KMS-11 (cell line): Measurements from ENCODE around the gene ARID1B.

Source experiments
- H2AFZ ChIP-seq: fragments of 200-600 bp; sonication (generic); 2 replicates; pipeline ENCODE4 v1.6.1; 2016; ENCODE audit warnings: antibody characterized with exemption, mixed run types, low read depth
- H3K27ac ChIP-seq: fragments of 200-600 bp; sonication (generic); 2 replicates; pipeline ENCODE4 v1.6.1; 2016; ENCODE audit warnings: mild to moderate bottlenecking, mixed run types
- H3K27me3 ChIP-seq: fragments of 200-600 bp; sonication (generic); 2 replicates; pipeline ENCODE4 v1.6.1; 2017; ENCODE audit warnings: mild to moderate bottlenecking, low read depth, mixed run types, moderate library complexity; ENCODE audit not compliant: insufficient read depth
- H3K36me3 ChIP-seq: fragments of 200-600 bp; sonication (generic); 2 replicates; pipeline ENCODE4 v1.6.1; 2017; ENCODE audit warnings: mild to moderate bottlenecking, mixed run types; ENCODE audit not compliant: insufficient read depth
- H3K4me1 ChIP-seq: fragments of 200-600 bp; sonication (generic); 2 replicates; pipeline ENCODE4 v1.6.1; 2016; ENCODE audit warnings: mild to moderate bottlenecking, low read depth, mixed run types; ENCODE audit not compliant: poor library complexity, severe bottlenecking
- H3K4me2 ChIP-seq: fragments of 200-600 bp; sonication (generic); 2 replicates; pipeline ENCODE4 v1.7.0; 2016; ENCODE audit warnings: mild to moderate bottlenecking, mixed run types
- H3K4me3 ChIP-seq: fragments of 200-600 bp; sonication (generic); IDR thresholded peaks from 2 replicates; pipeline ENCODE4 v1.6.1; 2017; ENCODE audit warnings: low read depth, low read length, mixed read lengths; ENCODE audit not compliant: insufficient read depth
- H3K79me2 ChIP-seq: fragments of 200-600 bp; sonication (generic); 2 replicates; pipeline ENCODE4 v1.6.1; 2016; ENCODE audit warnings: low read depth, mixed run types; ENCODE audit not compliant: insufficient read depth
- H3K9ac ChIP-seq: fragments of 200-600 bp; sonication (generic); 2 replicates; pipeline ENCODE4 v1.6.1; 2016; ENCODE audit warnings: mild to moderate bottlenecking, mixed run types
- H4K20me1 ChIP-seq: fragments of 200-600 bp; sonication (generic); 2 replicates; pipeline ENCODE4 v1.6.1; 2016; ENCODE audit warnings: mild to moderate bottlenecking, mixed run types; ENCODE audit not compliant: insufficient read depth
- TF ChIP-seq, protein P1 (sequence below): fragments of 200-600 bp; sonication (generic); conservative IDR thresholded peaks from 2 replicates; pipeline ENCODE4 v1.6.1; 2017; ENCODE audit warnings: low read depth, mild to moderate bottlenecking, antibody characterized with exemption, low read length, moderate library complexity, mixed read lengths

The ARID1B gene

DNA sequence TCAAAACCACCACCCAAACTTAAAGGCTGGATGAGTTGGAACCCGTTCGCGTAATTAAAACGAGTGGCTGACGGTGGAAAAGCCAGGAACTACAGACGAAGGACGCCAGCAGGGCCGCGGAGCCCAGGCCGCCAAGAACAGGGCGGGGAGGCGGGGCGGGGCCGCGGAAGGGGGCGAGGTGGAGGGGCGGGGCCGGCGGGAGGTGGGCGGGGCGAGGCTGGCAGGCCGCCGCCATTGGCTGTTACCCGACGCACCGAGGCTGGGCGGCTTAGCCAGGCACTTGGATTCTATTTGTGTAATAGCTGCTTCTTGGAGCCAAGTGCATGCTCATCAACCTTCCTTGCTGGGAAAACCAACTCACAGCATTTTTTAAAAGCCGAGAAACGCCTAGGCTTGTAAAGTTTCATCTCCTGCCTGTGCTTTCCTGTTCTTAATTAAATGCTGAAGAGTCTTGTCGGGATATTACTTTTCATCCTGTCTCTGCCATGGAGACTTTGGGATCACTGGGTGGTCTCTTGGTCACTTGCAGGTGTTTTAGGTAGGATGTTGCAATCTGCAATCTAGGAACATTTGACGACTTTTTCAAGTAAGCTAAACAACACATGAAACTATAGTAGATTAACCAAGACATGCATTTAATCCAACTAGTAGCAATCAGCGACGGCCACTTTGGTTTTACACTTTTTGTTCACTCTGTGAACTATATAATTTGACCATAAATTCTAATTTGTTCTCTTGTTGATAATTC lies 245.0 kb downstream of the ARID1B start:
- H4K20me1 ChIP-seq: no peaks in the 10 kb centered on the region
- H3K4me3 ChIP-seq: no peak overlapping the region
- no peaks in the 10 kb centered on the region for H3K36me3 ChIP-seq
- H3K4me1 ChIP-seq: peaks cover 51% of the 10 kb centered on the region
- H3K4me2 ChIP-seq: peak overlapping the region; percentile 85
- H3K9ac ChIP-seq: peak overlapping the region; percentile 96
- peak overlapping the region; percentile 99 for H3K27ac ChIP-seq
- no peaks in the 10 kb centered on the region for H3K27me3 ChIP-seq
- TF ChIP-seq, protein P1, sequence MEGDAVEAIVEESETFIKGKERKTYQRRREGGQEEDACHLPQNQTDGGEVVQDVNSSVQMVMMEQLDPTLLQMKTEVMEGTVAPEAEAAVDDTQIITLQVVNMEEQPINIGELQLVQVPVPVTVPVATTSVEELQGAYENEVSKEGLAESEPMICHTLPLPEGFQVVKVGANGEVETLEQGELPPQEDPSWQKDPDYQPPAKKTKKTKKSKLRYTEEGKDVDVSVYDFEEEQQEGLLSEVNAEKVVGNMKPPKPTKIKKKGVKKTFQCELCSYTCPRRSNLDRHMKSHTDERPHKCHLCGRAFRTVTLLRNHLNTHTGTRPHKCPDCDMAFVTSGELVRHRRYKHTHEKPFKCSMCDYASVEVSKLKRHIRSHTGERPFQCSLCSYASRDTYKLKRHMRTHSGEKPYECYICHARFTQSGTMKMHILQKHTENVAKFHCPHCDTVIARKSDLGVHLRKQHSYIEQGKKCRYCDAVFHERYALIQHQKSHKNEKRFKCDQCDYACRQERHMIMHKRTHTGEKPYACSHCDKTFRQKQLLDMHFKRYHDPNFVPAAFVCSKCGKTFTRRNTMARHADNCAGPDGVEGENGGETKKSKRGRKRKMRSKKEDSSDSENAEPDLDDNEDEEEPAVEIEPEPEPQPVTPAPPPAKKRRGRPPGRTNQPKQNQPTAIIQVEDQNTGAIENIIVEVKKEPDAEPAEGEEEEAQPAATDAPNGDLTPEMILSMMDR: no peak
- peak overlapping the region; percentile 91 for H2AFZ ChIP-seq
- peaks cover 77% of the 10 kb centered on the region for H3K79me2 ChIP-seq

DNA sequence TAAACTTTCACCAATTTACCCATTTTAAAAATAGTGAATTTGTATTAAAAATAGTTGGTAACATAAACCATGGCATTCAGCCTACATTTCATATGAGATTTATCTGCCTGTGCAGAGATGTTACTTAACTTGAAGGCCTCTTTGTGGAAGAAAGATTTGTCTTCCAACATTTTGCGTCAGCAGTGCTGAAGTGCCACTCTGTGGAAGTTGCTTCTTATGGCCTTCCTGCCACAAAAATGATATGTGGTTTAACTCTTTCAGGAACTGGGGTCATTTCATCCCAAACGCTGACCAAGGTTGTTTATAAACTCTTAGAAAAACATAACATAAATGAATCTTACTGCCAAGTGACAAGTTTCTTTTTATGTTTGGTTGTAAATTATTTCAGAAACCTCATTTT lies 246.8 kb downstream of the ARID1B start:
- Histone ChIP-seq H3K4me2 (no peak overlapping the region), H3K4me3 (no peak overlapping the region), H2AFZ (no peak overlapping the region), H3K9ac (no peak overlapping the region), H3K36me3 (no peaks in the 10 kb centered on the region), H3K27ac (no peak overlapping the region), H3K79me2 (peaks cover 63% of the 10 kb centered on the region), H3K4me1 (peaks cover 36% of the 10 kb centered on the region), H4K20me1 (no peaks in the 10 kb centered on the region), H3K27me3 (no peaks in the 10 kb centered on the region)
- TF ChIP-seq, protein P1: no peak

DNA sequence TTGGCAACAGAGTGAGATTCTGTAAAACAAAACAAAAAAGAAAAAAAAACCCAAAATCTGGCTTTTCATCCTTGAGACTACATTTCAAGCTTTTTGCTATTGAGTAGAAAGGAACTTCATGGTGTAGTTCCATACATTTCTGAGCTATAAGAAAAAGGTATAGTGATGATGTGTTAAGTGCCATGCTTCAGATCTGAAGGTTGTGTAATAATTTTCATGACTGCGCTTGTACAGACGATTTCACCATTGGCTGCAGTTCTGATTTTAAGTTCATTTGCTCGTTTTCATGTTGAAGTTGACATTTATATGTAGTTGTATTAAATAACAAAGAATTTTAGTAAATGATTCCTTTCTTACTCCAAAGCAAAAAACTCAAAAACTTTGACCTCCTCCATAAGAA lies 247.6 kb downstream of the ARID1B start:
- H3K4me2 ChIP-seq: no peak overlapping the region
- no peak overlapping the region for H2AFZ ChIP-seq
- H4K20me1 ChIP-seq: no peaks in the 10 kb centered on the region
- no peaks in the 10 kb centered on the region for H3K27me3 ChIP-seq
- H3K4me3 ChIP-seq: no peak overlapping the region
- peaks cover 60% of the 10 kb centered on the region for H3K79me2 ChIP-seq
- H3K4me1 ChIP-seq: peaks cover 33% of the 10 kb centered on the region
- no peak overlapping the region for H3K27ac ChIP-seq
- H3K36me3 ChIP-seq: no peaks in the 10 kb centered on the region
- no peak overlapping the region for H3K9ac ChIP-seq
- TF ChIP-seq, protein P1: no peak

DNA sequence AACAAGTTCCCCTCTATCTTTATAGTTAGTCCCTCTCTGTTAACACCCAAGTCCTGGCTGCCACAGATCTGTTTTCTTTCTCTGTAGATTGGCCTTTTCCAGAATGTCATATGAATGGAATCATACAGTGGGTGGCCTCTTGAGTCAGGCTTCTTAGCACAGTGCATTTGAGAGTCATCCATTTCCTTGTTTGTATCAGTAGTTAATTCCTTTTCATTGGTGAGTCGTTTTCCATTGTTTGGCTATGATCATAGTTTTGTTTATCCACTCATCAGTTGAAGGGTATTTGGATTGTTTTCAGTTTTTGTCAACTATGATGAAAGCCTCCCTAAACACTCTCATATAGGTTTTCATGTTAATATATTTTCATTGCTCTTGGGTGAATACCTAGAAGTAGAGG lies 248.3 kb downstream of the ARID1B start:
- Histone ChIP-seq H3K4me2 (no peak overlapping the region), H3K4me1 (peaks cover 36% of the 10 kb centered on the region), H3K79me2 (peaks cover 58% of the 10 kb centered on the region), H3K27ac (no peak overlapping the region), H2AFZ (no peak overlapping the region), H3K27me3 (no peaks in the 10 kb centered on the region), H3K36me3 (no peaks in the 10 kb centered on the region), H3K9ac (no peak overlapping the region), H4K20me1 (no peaks in the 10 kb centered on the region), H3K4me3 (no peak overlapping the region)
- TF ChIP-seq, protein P1: no peak
